Neural progenitor cell (in vitro differentiated cells): Measurements from ENCODE around the gene GALNTL6.

Experiments used
- CTCF ChIP-seq: fragments of 200-600 bp; sonication (generic); IDR thresholded peaks from 2 replicates; pipeline ENCODE4 v1.5.1; 2017; ENCODE audit warnings: antibody characterized with exemption, mild to moderate bottlenecking
- EZH2 ChIP-seq: fragments of 200-600 bp; sonication (generic); IDR thresholded peaks from 2 replicates; pipeline ENCODE4 v1.6.1; 2017; ENCODE audit warnings: antibody characterized with exemption, mild to moderate bottlenecking, moderate library complexity

- TF ChIP-seq CTCF (no peak), EZH2 (no peak)
Observed at GRCh38 chr4:173057901-173058300, 1244.7 kb downstream of the GALNTL6 start.
